Caco-2 (cell line): ENCODE results near the gene DOK6. TPM values are rescaled to one million over a fixed set of nuclear protein-coding genes. Genes with fewer than 3 reads are reported as not detected.
A peak's percentile ranks its signal among the peaks of the same experiment; 100 is the strongest.

Experiments
- BruUV-seq: library from RNA; stranded (reverse); fragments of 400-500 nt; replicated peaks from 2 replicates; lab custom pipeline; 2021; lab: Mats Ljungman, UMichigan
- CTCF ChIA-PET: fragments of 300-600 bp; sonication (Branson Sonifier 250); formaldehyde crosslinking; loops from one replicate; lab custom pipeline; 2022; ENCODE audit warnings: antibody characterized with exemption; lab: Charles Lee
- POLR2A ChIA-PET: fragments of 300-600 bp; sonication (Branson Sonifier 250); formaldehyde crosslinking; loops from one replicate; lab custom pipeline; 2022; ENCODE audit warnings: antibody characterized with exemption; lab: Charles Lee
- DNase-seq, 2 experiments: peaks; one replicate each; pipeline versions ENCODE4 v3.0.0 to v3.0.0-alpha.2; 2020 to 2022
- H3K27me3 ChIP-seq: replicated peaks from 2 replicates; pipeline ENCODE4 v1.6.0; 2011; ENCODE audit warnings: low read length; ENCODE audit not compliant: control insufficient read depth, insufficient read depth
- H3K36me3 ChIP-seq: 2 replicates; pipeline ENCODE4 v1.5.1; 2011; ENCODE audit warnings: low read length; ENCODE audit not compliant: control insufficient read depth, insufficient read depth
- H3K4me1 ChIP-seq: fragments of 250-450 bp; sonication (Bioruptor Pico); 2 replicates; pipeline ENCODE4 v1.5.1; 2020; ENCODE audit warnings: mild to moderate bottlenecking
- H3K4me3 ChIP-seq: 2 replicates; pipeline ENCODE4 v1.5.1; 2011; ENCODE audit warnings: low read depth, mild to moderate bottlenecking, control low read depth, low read length
- H3K9me3 ChIP-seq: fragments of 250-450 bp; sonication (Bioruptor Pico); 2 replicates; pipeline ENCODE4 v1.5.1; 2020; ENCODE audit warnings: mild to moderate bottlenecking, moderate library complexity
- H3K27ac Mint-ChIP-seq: one replicate; pipeline ENCODE4 v1.8.0; 2022; ENCODE audit warnings: mixed read lengths; ENCODE audit not compliant: unreplicated experiment
- H3K27me3 Mint-ChIP-seq: one replicate; pipeline ENCODE4 v1.8.0; 2022; ENCODE audit warnings: mixed read lengths; ENCODE audit not compliant: insufficient read depth, unreplicated experiment
- H3K36me3 Mint-ChIP-seq: one replicate; pipeline ENCODE4 v1.8.0; 2022; ENCODE audit warnings: mild to moderate bottlenecking, mixed read lengths; ENCODE audit not compliant: insufficient read depth, unreplicated experiment
- H3K4me1 Mint-ChIP-seq: one replicate; pipeline ENCODE4 v1.8.0; 2022; ENCODE audit warnings: low read depth, mixed read lengths; ENCODE audit not compliant: unreplicated experiment
- H3K4me3 Mint-ChIP-seq: one replicate; pipeline ENCODE4 v1.8.0; 2022; ENCODE audit warnings: mild to moderate bottlenecking, moderate library complexity, mixed read lengths; ENCODE audit not compliant: unreplicated experiment
- H3K9me3 Mint-ChIP-seq: one replicate; pipeline ENCODE4 v1.8.0; 2022; ENCODE audit warnings: mixed read lengths; ENCODE audit not compliant: unreplicated experiment
- CTCF ChIP-seq, 2 experiments: fragments of 200-600 bp in 1 of 2; IDR thresholded peaks; 1 replicate in 1 of 2; 2 replicates in 1 of 2; pipeline versions ENCODE4 v1.5.1 to v1.8.0; 2011 to 2022; ENCODE audit warnings: antibody characterized with exemption in 1 of 2, control low read depth in 1 of 2, inconsistent platforms in 1 of 2, low read depth in 1 of 2, low read length in 1 of 2, mild to moderate bottlenecking in 1 of 2, moderate library complexity in 1 of 2; ENCODE audit not compliant: insufficient read depth in 1 of 2, severe bottlenecking in 1 of 2, unreplicated experiment in 1 of 2
- intact Hi-C: fragments of 100-400 bp; cut with micrococcal nuclease; formaldehyde crosslinking; loops from one replicate; pipeline ENCODE4 v1.10.0; 2022; ENCODE audit not compliant: unreplicated experiment
- total RNA-seq: library from RNA; stranded (reverse); gene quantifications from 2 replicates; pipeline ENCODE4 v1.2.3, GENCODE V29; 2022

Gene DOK6
- total RNA-seq, 1 experiment from 2014 or later: not detected

- Histone ChIP-seq H3K36me3 (no peaks in the 10 kb centered on the region), H3K27me3 (no peaks in the 10 kb centered on the region), H3K9me3 (no peaks in the 10 kb centered on the region), H3K4me3 (no peak overlapping the region), H3K4me1 (no peaks in the 10 kb centered on the region)
- CTCF ChIA-PET: no interaction called here
- no peak for DNase-seq
- Mint-ChIP-seq H3K4me1 (no peaks in the 10 kb centered on the region), H3K27me3 (no peaks in the 10 kb centered on the region), H3K36me3 (no peaks in the 10 kb centered on the region), H3K4me3 (no peak overlapping the region), H3K27ac (no peak overlapping the region), H3K9me3 (no peaks in the 10 kb centered on the region)
- BruUV-seq: no TSS peak
- intact Hi-C loops: no loop called here
- TF ChIP-seq CTCF (IDR thresholded peaks at IDR 0.05; ENCODE audit: insufficient read depth in 1 of 2, low read depth in 1 of 2, low read length in 1 of 2, severe bottlenecking in 1 of 2, unreplicated experiment in 1 of 2): no peak
- POLR2A ChIA-PET: no interaction called here
These were observed 437.3 kb downstream of the DOK6 start for GRCh38 chr18:69838003-69838402.

- Mint-ChIP-seq H3K4me1 (no peaks in the 10 kb centered on the region), H3K27me3 (no peaks in the 10 kb centered on the region), H3K9me3 (no peaks in the 10 kb centered on the region), H3K27ac (no peak overlapping the region), H3K4me3 (no peak overlapping the region), H3K36me3 (no peaks in the 10 kb centered on the region)
- no TSS peak for BruUV-seq
- H3K9me3 ChIP-seq: no peaks in the 10 kb centered on the region
- H3K4me3 ChIP-seq: no peak overlapping the region
- TF ChIP-seq CTCF (IDR thresholded peaks at IDR 0.05; ENCODE audit: insufficient read depth in 1 of 2, low read depth in 1 of 2, low read length in 1 of 2, severe bottlenecking in 1 of 2, unreplicated experiment in 1 of 2): no peak
- intact Hi-C loops: no loop called here
- H3K36me3 ChIP-seq: no peaks in the 10 kb centered on the region
- H3K4me1 ChIP-seq: no peaks in the 10 kb centered on the region
- DNase-seq: peak; percentile 2 to 53
- ChIA-PET CTCF (no interaction called here), POLR2A (no interaction called here)
- no peaks in the 10 kb centered on the region for H3K27me3 ChIP-seq
These were observed 438.1 kb downstream of the DOK6 start for GRCh38 chr18:69838620-69839411.

GRCh38 chr18:69839497-69839896 lies 438.8 kb downstream of the DOK6 start:
- Histone ChIP-seq H3K27me3 (no peaks in the 10 kb centered on the region), H3K36me3 (no peaks in the 10 kb centered on the region), H3K9me3 (no peaks in the 10 kb centered on the region), H3K4me3 (no peak overlapping the region), H3K4me1 (no peaks in the 10 kb centered on the region)
- ChIA-PET POLR2A (no interaction called here), CTCF (no interaction called here)
- no peaks in the 10 kb centered on the region for H3K4me1 Mint-ChIP-seq
- TF ChIP-seq CTCF (IDR thresholded peaks at IDR 0.05; ENCODE audit: insufficient read depth in 1 of 2, low read depth in 1 of 2, low read length in 1 of 2, severe bottlenecking in 1 of 2, unreplicated experiment in 1 of 2): no peak
- no peak for DNase-seq
- H3K27ac Mint-ChIP-seq: no peak overlapping the region
- intact Hi-C loops: no loop called here
- H3K36me3 Mint-ChIP-seq: no peaks in the 10 kb centered on the region
- peaks cover 3% of the 10 kb centered on the region for H3K27me3 Mint-ChIP-seq
- no TSS peak for BruUV-seq
- no peaks in the 10 kb centered on the region for H3K9me3 Mint-ChIP-seq
- no peak overlapping the region for H3K4me3 Mint-ChIP-seq
